Erythroblast (primary cell): ENCODE data around the gene FAM81A.

ENCODE experiments used
- GATA1 ChIP-seq: IDR thresholded peaks from 2 replicates; pipeline ENCODE4 v1.6.1; 2011; ENCODE audit warnings: low read depth, mild to moderate bottlenecking, control low read depth, low read length, moderate library complexity
- POLR2A ChIP-seq: IDR thresholded peaks from 2 replicates; pipeline ENCODE4 v1.6.1; 2011; ENCODE audit warnings: mild to moderate bottlenecking, low read length

- TF ChIP-seq POLR2A (no peak), GATA1 (no peak)
Measured at GRCh38 chr15:59561547-59561946, 123.6 kb downstream of the FAM81A start.
